GM12801 (cell line): ENCODE data around the gene KNDC1.

Source experiments
- CTCF ChIP-seq: IDR thresholded peaks from one replicate; pipeline ENCODE4 v1.5.1; 2011; ENCODE audit warnings: control low read depth; ENCODE audit not compliant: insufficient read length; ENCODE audit errors: extremely low read depth

KNDC1 gene

GRCh38 chr10:133212853-133213494 is 53.0 kb downstream of the KNDC1 start:
- no peak for TF ChIP-seq CTCF

- no peak for TF ChIP-seq CTCF
Measured at GRCh38 chr10:133213641-133214467, 53.8 kb downstream of the KNDC1 start.

GRCh38 chr10:133214468-133215410 is 54.7 kb downstream of the KNDC1 start:
- TF ChIP-seq CTCF: no peak

- TF ChIP-seq CTCF: no peak
Measured at GRCh38 chr10:133215586-133215985, 55.6 kb downstream of the KNDC1 start.

- no peak for TF ChIP-seq CTCF
Measured at GRCh38 chr10:133216776-133217175, 56.8 kb downstream of the KNDC1 start.

- TF ChIP-seq CTCF: no peak
Measured at GRCh38 chr10:133217800-133218589, 58.0 kb downstream of the KNDC1 start.
